Testis (tissue), 2 donors: Measurements from ENCODE around the gene NMNAT3.

ENCODE experiments used
- POLR2A ChIP-seq: fragments of 450-650 bp; IDR thresholded peaks from one replicate; pipeline ENCODE4 v1.6.1; 2017; ENCODE audit warnings: antibody characterized with exemption, mild to moderate bottlenecking, moderate library complexity
- TF ChIP-seq, protein P1 (sequence below), 3 experiments: fragments of 450-650 bp in 2 of 3; fragments of 200-600 bp in 1 of 3; sonication (generic) in 1 of 3; IDR thresholded peaks; one replicate each; pipeline ENCODE4 v1.5.1; 2016 to 2019; ENCODE audit warnings: antibody characterized with exemption in 3 of 3, mild to moderate bottlenecking in 2 of 3, moderate library complexity in 1 of 3

DNA sequence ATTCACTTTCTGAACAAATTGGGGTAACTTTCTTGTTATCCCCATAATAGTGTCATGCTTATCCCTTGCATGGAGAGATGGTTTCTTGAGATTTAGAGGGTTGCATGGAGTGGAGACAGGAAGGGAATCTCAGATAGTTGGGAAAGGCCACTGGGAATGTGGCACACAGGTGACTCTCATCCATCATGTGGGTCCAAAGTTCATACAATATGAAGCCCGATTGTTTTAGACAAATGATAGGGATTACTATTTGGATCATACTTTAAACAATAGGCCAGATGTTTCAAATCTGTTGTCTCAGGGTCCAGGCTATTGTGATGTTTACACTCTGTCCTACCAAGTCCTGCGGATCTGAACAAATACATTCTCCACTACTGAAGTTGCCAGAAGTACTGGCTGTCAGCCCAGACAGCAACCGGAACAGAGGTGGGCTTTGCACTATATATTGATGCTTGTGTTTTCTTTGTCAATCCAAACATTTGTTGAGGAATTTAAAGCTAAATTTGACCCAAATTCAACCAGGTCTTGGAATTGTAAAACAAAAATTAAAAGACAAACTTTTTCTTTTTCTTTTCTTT is 39.2 kb upstream of the NMNAT3 start:
- TF ChIP-seq, protein P1, sequence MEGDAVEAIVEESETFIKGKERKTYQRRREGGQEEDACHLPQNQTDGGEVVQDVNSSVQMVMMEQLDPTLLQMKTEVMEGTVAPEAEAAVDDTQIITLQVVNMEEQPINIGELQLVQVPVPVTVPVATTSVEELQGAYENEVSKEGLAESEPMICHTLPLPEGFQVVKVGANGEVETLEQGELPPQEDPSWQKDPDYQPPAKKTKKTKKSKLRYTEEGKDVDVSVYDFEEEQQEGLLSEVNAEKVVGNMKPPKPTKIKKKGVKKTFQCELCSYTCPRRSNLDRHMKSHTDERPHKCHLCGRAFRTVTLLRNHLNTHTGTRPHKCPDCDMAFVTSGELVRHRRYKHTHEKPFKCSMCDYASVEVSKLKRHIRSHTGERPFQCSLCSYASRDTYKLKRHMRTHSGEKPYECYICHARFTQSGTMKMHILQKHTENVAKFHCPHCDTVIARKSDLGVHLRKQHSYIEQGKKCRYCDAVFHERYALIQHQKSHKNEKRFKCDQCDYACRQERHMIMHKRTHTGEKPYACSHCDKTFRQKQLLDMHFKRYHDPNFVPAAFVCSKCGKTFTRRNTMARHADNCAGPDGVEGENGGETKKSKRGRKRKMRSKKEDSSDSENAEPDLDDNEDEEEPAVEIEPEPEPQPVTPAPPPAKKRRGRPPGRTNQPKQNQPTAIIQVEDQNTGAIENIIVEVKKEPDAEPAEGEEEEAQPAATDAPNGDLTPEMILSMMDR (IDR thresholded peaks at IDR 0.05) = no peak
- no peak for TF ChIP-seq POLR2A
